Hindlimb muscle (tissue), 1 donor: ENCODE measurements around the gene NFXL1. TPM values are rescaled to one million over a fixed set of nuclear protein-coding genes. Genes with fewer than 3 reads are reported as not detected.

Experiments used
- DNase-seq: peaks from one replicate; pipeline ENCODE4 v3.0.0-alpha.2; 2013
- polyA plus RNA-seq: library from polyadenylated mRNA; unstranded; fragments of 120-200 nt; gene quantifications from one replicate; pipeline ENCODE4 v1.2.1, GENCODE V29; 2013; ENCODE audit not compliant: insufficient read length

NFXL1 gene
- polyA plus RNA-seq, 1 donor: 8.4 TPM

- DNase-seq: no peak
Observed at GRCh38 chr4:47830265-47831025, 83.9 kb downstream of the NFXL1 start.

GRCh38 chr4:47829438-47829837 is 84.9 kb downstream of the NFXL1 start:
- no peak for DNase-seq

- DNase-seq: no peak
Observed at GRCh38 chr4:47827343-47828047, 86.9 kb downstream of the NFXL1 start.

- DNase-seq: no peak
Observed at GRCh38 chr4:47824840-47825239, 89.5 kb downstream of the NFXL1 start.

- no peak for DNase-seq
Observed at GRCh38 chr4:47819178-47819577, 95.2 kb downstream of the NFXL1 start.

- DNase-seq: no peak
Observed at GRCh38 chr4:47817275-47817674, 97.1 kb downstream of the NFXL1 start.

GRCh38 chr4:47816748-47817147 is 97.6 kb downstream of the NFXL1 start:
- no peak for DNase-seq

- no peak for DNase-seq
Observed at GRCh38 chr4:47814618-47815295, 99.6 kb downstream of the NFXL1 start.

- no peak for DNase-seq
Observed at GRCh38 chr4:47809654-47810203, 104.7 kb downstream of the NFXL1 start.

GRCh38 chr4:47804598-47804997 is 109.8 kb downstream of the NFXL1 start:
- no peak for DNase-seq

- no peak for DNase-seq
Observed at GRCh38 chr4:47801481-47802002, 112.8 kb downstream of the NFXL1 start.

- DNase-seq: no peak
Observed at GRCh38 chr4:47798165-47798564, 116.2 kb downstream of the NFXL1 start.

Other genes starting within 250 kb of the NFXL1 start
- gene CORIN, start 76.5 kb downstream of the NFXL1 start, polyA plus RNA-seq: 0.83 TPM
- 0.23 TPM for gene CNGA1, start 102.1 kb upstream of the NFXL1 start, polyA plus RNA-seq
- 3.1 TPM for gene NIPAL1, start 102.2 kb upstream of the NFXL1 start, polyA plus RNA-seq
- 0.65 TPM for gene TXK, start 219.7 kb upstream of the NFXL1 start, polyA plus RNA-seq